Superior temporal gyrus (tissue), 1 donor: ENCODE measurements around the gene CD79A.

Experiments used
- DNase-seq: peaks from one replicate; pipeline ENCODE4 v3.0.0-alpha.2; 2016; ENCODE audit errors: extremely low spot score

CD79A gene

GRCh38 chr19:41883821-41884733 lies 7.0 kb downstream of the CD79A start:
- peak; percentile 96 for DNase-seq

DNA sequence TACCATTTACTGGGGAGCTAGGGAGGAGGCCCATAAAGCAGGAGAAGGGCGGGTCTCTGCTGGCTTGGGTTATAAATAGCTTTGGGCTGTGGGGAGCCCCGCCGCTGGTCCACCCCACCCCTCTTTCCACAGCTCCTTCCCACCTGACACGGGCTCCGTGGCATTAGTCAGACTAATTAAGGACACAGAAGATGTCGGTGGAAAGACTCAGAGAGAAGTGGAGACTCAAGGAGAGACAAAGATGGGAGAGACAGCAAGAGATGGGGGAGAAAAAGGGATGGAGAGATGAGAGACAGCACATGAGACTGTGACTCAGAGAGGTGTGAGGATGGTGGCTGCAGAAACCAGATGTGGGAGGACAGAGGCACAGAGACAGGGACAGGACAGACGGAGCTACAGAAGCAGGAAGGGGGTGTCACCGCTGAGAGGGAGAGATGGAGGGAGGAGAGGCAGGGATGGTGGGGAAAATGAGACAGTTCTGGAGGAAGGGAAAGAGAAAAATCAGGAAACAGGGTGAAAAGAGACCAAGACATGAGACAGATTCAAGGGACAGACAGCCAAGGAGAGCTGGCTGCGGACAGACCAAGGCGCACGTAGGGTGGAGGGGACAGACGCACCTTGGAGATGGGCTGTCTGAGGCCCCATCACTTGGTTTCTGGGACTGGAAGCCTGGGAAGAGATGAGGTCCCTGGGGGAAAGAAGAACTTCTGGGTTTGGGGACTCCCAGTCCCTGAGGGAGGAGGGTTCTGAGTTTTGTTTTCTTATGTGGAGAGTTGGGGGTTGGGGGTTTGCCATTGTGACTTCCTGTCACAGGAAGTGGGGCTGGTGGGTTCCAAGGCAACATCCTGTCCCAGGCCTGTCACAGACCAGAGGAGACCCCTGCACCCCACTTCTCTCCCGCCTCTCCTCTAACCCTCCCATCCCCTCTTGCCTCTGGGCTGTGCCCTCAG lies 10.0 kb downstream of the CD79A start:
- no peak for DNase-seq

GRCh38 chr19:41887711-41888382 lies 10.8 kb downstream of the CD79A start:
- peak; percentile 67 for DNase-seq

GRCh38 chr19:41888926-41889325 lies 11.8 kb downstream of the CD79A start:
- no peak for DNase-seq

GRCh38 chr19:41889896-41890295 lies 12.8 kb downstream of the CD79A start:
- no peak for DNase-seq

DNA sequence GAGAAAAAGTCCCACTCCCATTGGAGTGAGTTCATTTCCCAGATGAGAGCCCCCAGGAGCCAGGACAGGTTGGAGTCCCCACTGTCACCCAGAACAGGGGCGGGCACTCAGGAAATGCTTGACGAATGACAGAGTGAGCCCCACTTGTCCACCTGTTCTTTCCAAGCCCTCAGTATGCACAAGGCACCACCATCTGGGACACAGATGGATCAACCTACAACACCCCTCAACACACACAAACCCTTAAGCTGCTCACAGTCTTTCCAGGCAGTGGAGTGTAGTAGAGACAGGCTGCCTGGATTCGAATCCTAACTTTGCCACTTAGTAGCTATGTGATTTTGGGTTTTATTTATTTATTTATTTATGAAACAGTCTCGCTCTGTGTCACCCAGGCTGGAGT lies 13.9 kb downstream of the CD79A start:
- no peak for DNase-seq

DNA sequence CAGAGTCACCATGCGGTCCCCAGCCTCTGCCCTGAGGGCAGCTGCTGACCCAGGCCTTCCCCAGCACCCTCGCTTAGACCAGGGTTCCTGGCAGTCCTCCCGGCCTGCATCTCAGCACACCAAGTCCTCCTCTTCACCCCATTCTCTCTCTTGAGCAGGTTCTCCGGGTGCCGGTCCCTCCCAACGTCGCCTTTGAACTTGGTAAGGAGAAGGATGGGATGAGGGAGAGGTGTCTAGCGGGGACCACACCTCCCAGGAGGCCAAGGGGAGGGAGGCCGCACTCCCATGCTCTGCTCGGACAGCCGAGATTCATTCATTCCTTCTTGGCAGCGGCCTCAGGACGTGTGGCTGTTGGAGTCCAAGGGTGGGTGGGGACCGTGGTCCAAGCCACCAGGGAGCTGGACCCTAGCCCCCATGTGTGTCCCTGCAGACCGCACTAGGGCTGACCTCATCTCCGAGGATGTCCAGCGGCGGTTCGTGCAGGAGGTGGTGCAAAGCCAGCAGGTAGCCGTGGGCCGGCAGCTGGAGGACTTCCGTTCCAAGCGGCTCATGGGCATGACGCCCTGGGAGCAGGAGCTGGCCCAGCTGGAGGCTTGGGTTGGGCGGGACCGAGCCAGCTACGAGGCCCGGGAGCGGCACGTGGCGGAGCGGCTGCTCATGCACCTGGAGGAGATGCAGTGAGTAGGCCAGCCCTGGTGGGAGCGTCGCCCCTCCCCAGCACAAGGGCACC lies 15.3 kb downstream of the CD79A start:
- no peak for DNase-seq

- DNase-seq = no peak
Observed at GRCh38 chr19:41893899-41894298, 16.8 kb downstream of the CD79A start.

- no peak for DNase-seq
Observed at GRCh38 chr19:41894350-41894749, 17.3 kb downstream of the CD79A start.

DNA sequence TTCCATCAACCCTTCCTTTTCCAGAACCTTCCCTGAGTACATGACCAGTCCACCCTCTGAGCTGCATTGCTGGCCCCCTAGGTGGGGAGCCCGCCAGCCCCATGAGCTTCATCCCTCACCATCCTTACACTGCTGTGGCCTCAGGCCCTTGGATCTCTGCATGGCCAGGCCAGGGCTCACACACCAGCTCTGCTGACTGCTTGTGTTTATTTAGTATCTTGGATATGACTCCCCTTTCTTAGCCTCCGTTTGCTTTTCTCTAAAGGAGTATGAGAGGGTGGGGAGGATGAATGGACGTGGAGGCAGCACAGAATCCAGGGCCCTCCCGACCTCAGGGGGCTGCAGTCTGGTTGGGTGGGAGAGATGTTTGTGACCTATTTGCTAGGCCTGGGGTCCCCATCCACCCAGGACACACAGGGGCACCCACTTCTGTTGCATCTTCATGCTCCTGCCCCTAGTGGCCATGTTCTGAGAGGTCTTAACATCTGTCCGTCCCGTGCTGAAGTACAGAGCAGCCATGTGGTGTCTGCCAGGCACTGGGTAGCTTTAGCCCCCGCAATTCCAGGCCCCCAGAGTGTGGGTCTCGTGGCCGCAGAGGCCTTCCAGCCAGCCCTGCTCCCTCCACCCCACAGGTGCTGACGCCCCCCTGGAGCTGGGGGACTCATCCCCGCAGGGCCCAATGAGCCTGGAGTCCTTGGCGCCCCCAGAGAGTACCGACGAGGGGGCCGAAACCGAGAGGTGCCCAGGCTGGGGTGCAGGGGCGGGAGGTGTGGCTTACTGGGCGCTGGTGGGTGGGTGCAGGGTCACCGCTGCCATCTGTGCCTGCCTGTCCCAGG lies 18.9 kb downstream of the CD79A start:
- DNase-seq = no peak

DNA sequence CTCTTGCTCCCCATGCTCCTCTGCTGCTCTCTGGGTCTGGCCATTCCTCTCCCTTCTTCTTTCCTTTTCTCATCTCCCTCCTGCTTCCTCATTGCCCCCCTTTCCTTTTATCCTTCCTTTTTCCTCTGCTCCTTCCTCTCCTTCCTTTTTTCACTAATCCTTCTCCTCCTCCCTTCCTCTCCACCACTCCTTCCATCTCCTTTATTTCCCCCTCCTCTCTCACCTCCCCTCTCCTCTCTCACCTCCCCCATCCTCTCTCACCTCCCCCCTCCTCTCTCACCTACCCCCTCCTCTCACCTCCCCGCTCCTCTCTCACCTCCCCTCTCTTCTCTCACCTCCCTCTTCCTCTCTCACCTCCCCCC lies 19.5 kb downstream of the CD79A start:
- no peak for DNase-seq

DNA sequence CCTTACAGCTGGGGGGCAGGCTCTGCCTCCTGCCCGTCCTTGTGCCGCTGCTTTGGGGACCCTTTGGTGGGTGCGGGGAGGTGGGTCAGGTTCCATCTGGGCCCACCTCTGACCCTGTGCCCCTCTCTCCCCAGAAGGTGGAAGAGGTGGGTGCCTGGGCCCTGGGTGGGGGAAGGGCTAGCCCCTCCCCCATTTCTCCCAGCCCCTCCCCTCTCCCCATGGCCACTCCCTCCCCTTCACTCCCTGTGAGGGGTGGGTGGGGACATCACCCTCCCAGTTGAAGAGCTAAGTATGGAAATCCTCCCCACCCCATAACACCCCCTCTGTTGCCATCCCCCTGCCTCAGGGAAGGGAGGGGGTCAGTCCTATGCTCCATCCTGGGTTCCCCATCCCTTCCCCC lies 20.1 kb downstream of the CD79A start:
- no peak for DNase-seq

GRCh38 chr19:41897820-41898219 lies 20.7 kb downstream of the CD79A start:
- no peak for DNase-seq

- DNase-seq = no peak
Observed at GRCh38 chr19:41898235-41898634, 21.2 kb downstream of the CD79A start.

DNA sequence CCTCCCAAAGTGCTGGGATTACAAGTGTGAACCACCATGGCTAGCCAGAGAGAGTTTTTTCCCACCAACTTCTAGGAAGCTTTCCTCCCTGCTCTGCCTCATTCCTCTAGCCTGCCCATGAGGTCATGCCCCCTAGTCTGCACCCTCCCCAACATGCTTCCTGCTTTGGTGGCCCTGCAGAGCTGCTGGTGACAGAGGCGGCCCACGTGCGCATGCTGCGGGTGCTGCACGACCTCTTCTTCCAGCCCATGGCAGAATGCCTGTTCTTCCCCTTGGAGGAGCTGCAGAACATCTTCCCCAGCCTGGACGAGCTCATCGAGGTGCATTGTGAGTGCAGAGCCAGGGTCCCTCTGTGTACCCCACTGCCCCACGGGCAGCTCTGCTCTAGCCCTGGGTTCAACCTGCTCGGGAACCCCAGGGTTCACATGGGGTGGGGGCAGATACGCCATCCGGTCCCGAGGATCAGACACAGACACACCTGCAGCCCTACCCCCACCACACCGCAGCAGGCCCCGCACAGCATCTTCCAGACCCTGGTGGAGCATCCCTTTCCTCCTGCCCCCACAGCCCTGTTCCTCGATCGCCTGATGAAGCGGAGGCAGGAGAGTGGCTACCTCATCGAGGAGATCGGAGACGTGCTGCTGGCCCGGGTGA lies 24.8 kb downstream of the CD79A start:
- DNase-seq = no peak

DNA sequence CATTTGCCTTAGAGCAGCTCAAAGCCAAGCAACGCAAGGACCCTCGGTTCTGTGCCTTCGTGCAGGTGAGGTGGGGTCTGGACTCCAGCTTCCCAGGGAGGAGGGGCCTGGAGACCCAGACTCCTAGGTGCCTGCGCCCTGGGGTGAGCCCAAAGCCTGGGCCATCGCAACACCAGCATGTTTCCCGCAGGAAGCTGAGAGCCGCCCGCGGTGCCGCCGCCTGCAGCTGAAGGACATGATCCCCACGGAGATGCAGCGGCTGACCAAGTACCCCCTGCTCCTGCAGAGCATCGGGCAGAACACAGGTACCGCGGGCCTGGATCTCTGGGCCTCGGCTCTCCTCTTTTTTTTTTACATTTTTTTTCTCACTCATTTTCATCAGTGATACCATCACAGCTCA lies 25.5 kb downstream of the CD79A start:
- DNase-seq = no peak

DNA sequence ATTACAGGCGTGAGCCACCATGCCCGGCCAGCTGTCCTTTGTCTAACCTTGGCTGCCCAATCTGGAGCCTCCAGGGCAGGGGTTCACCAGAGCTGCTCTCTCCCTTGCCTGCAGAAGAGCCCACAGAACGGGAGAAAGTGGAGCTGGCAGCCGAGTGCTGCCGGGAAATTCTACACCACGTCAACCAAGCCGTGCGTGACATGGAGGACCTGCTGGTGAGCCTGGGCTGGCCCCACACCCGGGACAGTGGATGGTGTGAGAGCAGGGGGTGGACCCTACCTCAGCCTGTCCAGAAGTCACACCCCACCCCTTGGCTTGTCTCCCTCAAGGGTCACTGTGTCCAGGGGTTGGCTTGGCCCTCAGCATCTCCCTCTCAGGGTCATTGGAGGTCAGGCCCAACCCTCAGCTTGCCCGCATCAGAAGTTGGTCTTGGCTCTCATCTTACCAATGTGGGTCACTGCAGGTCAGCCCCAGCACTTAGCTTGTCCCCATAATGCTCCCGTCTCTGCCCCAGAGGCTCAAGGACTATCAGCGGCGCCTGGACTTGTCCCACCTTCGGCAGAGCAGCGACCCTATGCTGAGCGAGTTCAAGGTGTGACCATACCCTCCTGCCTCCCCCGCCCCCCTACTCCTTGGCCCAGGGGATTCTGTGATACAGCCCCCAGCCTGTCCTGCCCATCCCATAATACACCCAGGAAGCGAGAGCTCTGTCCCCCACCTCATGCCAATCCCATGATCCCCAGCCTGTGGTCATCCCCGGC lies 26.3 kb downstream of the CD79A start:
- DNase-seq = no peak

DNA sequence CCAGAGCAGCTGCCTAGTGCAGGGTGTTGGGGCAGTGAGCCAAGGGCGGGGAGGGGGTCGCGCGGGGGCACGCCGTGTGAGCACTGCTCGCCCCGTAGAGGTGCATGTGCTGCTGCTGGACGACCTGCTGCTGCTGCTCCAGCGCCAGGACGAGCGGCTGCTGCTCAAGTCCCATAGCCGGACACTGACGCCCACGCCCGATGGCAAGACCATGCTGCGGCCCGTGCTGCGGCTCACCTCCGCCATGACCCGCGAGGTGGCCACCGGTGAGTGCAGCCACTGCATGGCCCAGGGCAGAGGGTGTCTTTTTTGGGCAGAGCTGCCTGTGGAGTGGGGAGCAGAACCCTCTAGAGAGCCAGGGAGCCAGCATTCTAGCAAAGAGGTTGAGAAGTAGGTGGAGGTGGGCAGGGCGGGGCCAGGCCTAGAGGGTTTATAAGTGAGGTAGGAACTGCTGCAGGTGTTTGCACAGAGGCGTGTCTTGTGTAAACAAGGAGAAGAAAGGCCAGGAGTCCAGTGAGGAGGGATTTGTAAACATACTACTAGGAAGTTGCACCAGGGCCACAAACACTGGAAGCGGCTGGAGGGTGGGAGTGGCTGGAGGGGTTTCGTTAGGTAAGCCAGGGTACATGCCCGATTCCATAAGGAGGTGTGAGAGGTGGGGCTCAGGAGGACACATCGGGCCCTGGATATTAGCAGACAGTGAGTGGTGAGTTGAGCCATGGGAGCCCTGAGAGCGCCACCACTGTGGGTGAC lies 27.2 kb downstream of the CD79A start:
- DNase-seq = no peak
